Occipital lobe (tissue), 3 donors: ENCODE results near the gene GPR157. TPM values are rescaled to one million over a fixed set of nuclear protein-coding genes. Genes with fewer than 3 reads are reported as not detected.

Experiments used
- DNase-seq: peaks from one replicate; lab custom pipeline; 2025; lab: John Stamatoyannopoulos, UW
- small RNA-seq: library from RNA; depleted of rRNA; stranded (forward); fragments of <200 nt; gene quantifications from one replicate; pipeline ENCODE3, GENCODE V24; 2014
- total RNA-seq: library from RNA; depleted of rRNA; stranded (reverse); fragments of >200 nt; gene quantifications from one replicate; pipeline ENCODE4 v1.2.3, GENCODE V29; 2014

GPR157 gene
- total RNA-seq, 1 donor from 2014 or later: 0.47 TPM

DNA sequence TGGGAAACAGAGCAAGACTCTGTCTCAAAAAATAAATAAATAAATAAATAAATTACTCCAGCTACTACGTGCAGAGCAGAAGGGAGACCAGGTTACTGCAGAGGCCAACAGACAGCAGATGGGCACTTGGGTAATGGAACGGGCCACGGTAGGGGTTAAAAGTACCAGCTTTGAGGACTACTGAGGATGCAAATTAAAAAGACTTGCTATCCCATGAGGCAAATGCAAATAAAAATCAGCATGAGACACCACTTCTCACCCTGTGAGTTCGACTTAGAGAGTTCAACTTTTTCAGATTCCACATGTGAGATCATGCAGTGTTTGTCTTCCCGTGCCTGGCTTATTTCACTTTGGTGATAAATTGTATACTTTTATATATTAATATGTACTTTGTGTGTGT is 66.1 kb downstream of the GPR157 start:
- no peak for DNase-seq

DNA sequence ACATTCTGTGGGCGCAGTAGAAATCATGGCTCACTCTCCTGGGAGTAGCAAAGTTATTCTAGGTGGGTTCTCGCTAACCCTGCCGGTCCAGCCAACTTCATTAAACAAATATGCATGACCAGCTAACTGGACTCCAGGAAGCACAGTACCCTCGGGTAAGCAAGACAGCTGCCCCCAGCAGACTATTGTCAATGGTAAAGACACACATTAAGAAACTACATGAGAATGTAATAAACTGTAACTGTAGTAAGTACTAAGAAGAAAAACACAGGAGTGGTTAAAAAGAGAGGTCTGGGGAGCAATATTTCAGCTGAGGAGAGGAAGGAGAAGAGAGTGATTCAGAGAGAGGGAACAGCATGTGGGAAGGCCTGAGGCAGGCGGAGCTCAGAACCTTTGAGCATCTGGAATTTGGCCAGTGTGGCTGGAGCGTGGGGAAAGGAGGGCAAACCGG is 66.9 kb downstream of the GPR157 start:
- no peak for DNase-seq

DNA sequence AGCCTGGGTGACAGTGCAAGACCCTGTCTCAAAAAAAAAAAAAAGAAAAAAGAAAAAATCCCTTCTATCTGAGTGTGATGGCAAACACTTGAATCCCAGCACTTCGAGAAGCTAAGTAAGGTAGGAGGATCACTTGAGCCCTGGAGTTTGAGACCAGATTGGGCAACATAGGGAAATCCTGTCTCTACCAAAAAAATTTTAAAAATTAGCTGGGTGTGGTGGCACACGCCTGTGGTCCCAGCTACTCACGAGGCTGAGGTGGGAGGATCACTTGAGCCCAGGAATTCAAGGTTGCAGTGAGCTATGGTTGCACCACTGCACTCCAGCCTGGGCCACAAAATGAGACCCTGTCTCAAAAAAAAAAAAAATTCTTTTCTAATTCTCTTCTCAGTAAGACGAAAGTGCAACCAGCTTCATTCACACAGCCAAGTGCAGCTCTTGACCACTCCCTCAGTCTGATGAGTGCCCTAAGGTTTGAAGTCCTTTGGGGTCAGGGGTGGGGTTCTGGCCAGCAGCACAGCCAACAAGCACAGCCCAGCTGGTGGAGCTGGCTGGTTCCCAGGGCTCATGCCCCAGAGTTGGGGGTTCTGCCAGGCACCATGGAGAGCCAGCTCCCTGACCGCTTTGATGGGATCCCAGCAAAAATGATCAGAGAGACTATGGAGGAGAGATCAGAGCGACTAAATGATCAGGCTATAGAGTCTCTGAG is 67.5 kb downstream of the GPR157 start:
- no peak for DNase-seq

DNA sequence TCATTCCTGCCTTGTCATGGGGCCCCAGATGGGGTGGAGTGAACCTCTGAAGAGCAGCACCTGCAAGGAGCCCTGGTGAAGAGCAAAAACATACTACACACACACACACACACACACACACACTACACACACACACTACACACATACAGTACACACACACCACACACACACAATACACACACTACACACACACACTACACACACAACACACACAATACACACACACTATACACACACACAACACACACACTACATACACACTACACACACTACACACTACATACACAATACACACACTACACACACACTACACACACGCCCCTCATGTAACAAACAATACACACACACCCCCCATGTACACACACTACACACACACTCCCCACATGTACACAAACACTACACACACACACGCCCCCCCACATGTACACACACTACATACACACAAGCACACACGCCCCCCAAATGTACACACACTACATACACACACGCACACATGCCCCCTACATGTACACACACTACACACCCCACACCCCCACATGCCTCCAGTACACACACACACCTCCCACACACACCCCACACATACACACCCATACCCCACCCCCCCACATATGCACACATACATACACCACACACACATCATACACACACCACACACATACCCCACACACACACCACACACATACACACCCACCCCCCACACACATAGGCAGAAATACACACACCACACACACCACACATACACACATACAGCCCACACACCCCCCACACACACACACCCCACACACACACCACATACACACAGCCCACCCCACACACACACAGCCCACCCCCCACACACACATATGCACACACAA is 68.8 kb downstream of the GPR157 start:
- no peak for DNase-seq

DNA sequence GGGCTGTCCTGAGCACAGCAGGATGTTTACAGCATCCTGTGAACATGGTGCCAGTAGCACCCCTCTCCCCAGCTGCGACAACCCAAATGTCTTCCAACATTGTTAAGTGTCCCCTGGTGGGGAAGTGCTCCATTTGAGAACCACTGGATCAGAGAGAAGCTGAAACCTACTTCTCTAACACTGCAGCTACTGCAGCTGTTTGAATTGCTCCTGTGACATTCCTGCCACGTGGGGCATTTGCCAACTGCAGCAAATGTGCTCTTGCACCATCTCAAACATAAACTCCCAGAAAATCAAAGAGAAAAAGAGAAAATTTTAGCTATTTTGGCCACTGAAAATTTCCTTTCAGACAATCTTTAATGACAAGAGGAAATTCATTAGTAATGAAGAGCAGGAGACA is 70.4 kb downstream of the GPR157 start:
- DNase-seq: no peak

DNA sequence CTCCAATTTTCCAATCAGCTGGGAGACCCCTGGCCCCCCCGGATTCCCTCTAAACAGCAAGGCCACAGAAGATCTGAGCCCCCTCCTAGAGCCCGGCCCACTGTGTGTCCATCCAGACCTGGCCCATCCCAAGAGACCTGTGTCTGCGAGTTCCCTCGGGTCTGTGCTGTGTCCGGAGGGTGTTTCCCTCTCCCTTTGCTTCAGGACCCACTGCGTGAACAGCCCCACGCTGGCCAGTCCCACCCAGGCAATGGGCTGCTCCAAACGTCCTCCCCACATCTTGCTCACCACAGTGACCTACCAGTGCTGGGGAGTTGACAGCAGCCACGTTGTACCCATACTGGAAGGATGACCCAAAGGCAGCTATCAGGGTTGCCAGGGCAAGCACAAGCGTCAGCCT is 71.1 kb downstream of the GPR157 start:
- no peak for DNase-seq

DNA sequence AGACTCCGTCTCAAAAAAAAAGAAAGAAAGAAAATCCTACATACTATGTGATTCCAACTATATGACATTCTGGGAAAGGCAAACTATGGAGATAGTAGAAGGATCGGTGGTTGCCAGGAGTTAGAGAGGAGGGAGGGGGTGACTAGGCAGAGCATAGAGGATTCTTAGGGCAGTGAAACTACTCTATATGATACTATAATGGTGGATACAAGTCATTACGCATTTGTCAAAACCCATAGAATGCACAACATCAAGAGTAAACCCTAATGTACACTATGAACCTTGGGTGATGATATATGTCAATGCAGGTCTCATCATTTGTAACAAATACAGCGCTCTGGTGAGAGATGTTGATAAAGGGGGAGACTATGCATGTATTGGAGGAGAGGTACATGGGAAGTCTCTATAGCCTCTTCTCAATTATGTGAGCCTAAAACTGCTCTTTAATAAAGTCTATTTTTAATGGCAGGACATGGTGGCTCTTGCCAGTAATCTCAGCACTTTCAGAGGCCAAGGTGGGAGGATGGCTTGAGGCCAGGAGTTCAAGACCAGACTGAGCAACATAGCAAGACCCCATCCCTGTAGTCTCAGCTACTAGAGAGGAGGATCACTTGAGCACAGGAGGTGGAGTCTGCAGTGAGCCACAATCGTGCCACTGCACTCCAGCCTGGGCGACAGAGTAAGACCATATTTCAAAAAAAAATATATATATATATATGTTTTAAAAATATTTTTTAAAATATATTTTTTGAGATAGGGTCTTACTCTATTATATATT is 76.4 kb downstream of the GPR157 start:
- DNase-seq: no peak

DNA sequence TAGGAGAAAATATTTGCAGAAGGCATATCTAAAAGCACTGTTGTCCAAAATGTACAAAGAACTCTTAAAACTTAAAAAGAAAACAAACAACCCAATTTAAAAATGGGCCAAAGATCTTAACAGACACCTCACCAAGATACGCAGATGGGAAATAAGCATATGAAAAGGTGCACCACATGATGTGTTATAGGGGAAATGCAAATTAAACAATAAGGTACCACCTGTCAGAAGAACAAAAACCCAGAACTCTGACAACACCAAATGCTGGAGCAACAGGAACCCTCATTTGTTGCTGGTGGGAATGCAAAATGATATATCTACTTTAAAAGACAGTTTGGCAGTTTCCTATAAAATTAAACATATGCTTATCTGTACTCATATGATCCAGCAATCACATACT is 77.5 kb downstream of the GPR157 start:
- no peak for DNase-seq

DNA sequence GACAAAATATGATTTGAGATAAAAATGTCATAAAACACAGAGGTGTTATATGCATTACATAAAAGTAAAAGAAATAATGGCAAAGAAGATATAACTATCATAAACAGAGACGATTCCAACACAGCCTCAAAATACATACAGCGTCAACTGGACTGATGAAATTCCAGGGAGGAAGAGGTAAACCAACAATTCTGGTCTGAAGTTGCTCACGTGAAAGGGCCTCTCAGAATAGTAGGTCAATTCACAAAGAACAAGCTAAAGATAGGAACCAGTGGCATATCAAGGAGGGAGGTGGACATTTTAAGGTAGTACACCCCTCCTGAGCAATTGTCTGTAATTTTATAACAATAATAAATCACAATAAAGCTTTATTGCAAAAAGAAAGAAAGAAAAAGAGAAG is 78.1 kb downstream of the GPR157 start:
- no peak for DNase-seq

Small RNAs within 50 kb of the gene (small RNA-seq; reads per million reads assigned to genes)
- gene RF00424: not detected

Other genes starting within 250 kb of the GPR157 start
- not detected for gene CA6, start 183.2 kb downstream of the GPR157 start, total RNA-seq
- not detected for gene SLC2A7, start 102.7 kb downstream of the GPR157 start, total RNA-seq
- gene SLC2A5, start 59.5 kb downstream of the GPR157 start, total RNA-seq: 2.5 TPM
- 6.2 TPM for gene H6PD, start 105.7 kb upstream of the GPR157 start, total RNA-seq
- 2.3 TPM for gene SPSB1, start 163.8 kb upstream of the GPR157 start, total RNA-seq